Osteocyte (in vitro differentiated cells): ENCODE measurements around the gene CPA1. TPM values are rescaled to one million over a fixed set of nuclear protein-coding genes. Genes with fewer than 3 reads are reported as not detected.
A peak's percentile ranks its signal among the peaks of the same experiment; 100 is the strongest.

Source experiments
- DNase-seq: peaks from one replicate; pipeline ENCODE4 v3.0.0; 2021; ENCODE audit warnings: mixed read lengths; ENCODE audit not compliant: unreplicated experiment; ENCODE audit errors: extremely low spot score
- H3K27ac Mint-ChIP-seq: one replicate; pipeline ENCODE4 v1.8.0; 2021; ENCODE audit warnings: mild to moderate bottlenecking, mixed read lengths; ENCODE audit not compliant: unreplicated experiment
- H3K27me3 Mint-ChIP-seq: one replicate; pipeline ENCODE4 v1.8.0; 2021; ENCODE audit warnings: mixed read lengths; ENCODE audit not compliant: unreplicated experiment
- H3K36me3 Mint-ChIP-seq: one replicate; pipeline ENCODE4 v1.8.0; 2021; ENCODE audit warnings: mixed read lengths; ENCODE audit not compliant: unreplicated experiment
- H3K4me1 Mint-ChIP-seq: one replicate; pipeline ENCODE4 v1.8.0; 2021; ENCODE audit warnings: mixed read lengths; ENCODE audit not compliant: unreplicated experiment
- H3K4me3 Mint-ChIP-seq: one replicate; pipeline ENCODE4 v1.8.0; 2021; ENCODE audit warnings: mild to moderate bottlenecking, moderate library complexity, mixed read lengths; ENCODE audit not compliant: unreplicated experiment
- H3K9me3 Mint-ChIP-seq: one replicate; pipeline ENCODE4 v1.8.0; 2021; ENCODE audit warnings: mixed read lengths; ENCODE audit not compliant: unreplicated experiment
- long read RNA-seq: library from polyadenylated mRNA; unstranded; transcript quantifications from one replicate; pipeline ENCODE4 v2.0.0, GENCODE V29; 2021
- total RNA-seq: library from RNA; stranded (reverse); gene quantifications from 2 replicates; pipeline ENCODE4 v1.2.1, GENCODE V29; 2021
- TF ChIP-seq, protein P1 (sequence below): fragments of 200-600 bp; sonication (generic); IDR thresholded peaks from 2 replicates; pipeline ENCODE4 v1.5.0; 2021; ENCODE audit warnings: antibody characterized with exemption, mild to moderate bottlenecking, moderate library complexity

Gene CPA1
- total RNA-seq = not detected in 2 replicates
- long read RNA-seq = 0 reads

- Mint-ChIP-seq H3K27ac (peak within 1 kb of the TSS; percentile 18), H3K9me3 (peaks cover 7% of the 10 kb centered on the region)
- DNase-seq = no peak
Measured at GRCh38 chr7:130379921-130380860, at the start of gene CPA1. CPA1 (plus strand) TSS chr7:130380494; CDS start chr7:130380521, 27 bp downstream.

GRCh38 chr7:130332259-130333053, 47.8 kb upstream of the CPA1 start:
- no peak overlapping the region for H3K4me3 Mint-ChIP-seq
- peaks cover 3% of the 10 kb centered on the region for H3K9me3 Mint-ChIP-seq
- TF ChIP-seq, protein P1, sequence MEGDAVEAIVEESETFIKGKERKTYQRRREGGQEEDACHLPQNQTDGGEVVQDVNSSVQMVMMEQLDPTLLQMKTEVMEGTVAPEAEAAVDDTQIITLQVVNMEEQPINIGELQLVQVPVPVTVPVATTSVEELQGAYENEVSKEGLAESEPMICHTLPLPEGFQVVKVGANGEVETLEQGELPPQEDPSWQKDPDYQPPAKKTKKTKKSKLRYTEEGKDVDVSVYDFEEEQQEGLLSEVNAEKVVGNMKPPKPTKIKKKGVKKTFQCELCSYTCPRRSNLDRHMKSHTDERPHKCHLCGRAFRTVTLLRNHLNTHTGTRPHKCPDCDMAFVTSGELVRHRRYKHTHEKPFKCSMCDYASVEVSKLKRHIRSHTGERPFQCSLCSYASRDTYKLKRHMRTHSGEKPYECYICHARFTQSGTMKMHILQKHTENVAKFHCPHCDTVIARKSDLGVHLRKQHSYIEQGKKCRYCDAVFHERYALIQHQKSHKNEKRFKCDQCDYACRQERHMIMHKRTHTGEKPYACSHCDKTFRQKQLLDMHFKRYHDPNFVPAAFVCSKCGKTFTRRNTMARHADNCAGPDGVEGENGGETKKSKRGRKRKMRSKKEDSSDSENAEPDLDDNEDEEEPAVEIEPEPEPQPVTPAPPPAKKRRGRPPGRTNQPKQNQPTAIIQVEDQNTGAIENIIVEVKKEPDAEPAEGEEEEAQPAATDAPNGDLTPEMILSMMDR = no peak
- no peak overlapping the region for H3K27ac Mint-ChIP-seq
- peaks cover 2% of the 10 kb centered on the region for H3K36me3 Mint-ChIP-seq
- no peak for DNase-seq
- H3K4me1 Mint-ChIP-seq = peaks cover 17% of the 10 kb centered on the region
- no peaks in the 10 kb centered on the region for H3K27me3 Mint-ChIP-seq

More at GRCh38 chr7:130379921-130380860, at the start of gene CPA1:
- peaks cover 2% of the 10 kb centered on the region for H3K36me3 Mint-ChIP-seq
- H3K27me3 Mint-ChIP-seq = no peaks in the 10 kb centered on the region
- peaks cover 19% of the 10 kb centered on the region for H3K4me1 Mint-ChIP-seq
- TF ChIP-seq, protein P1 = no peak
- no peak within 1 kb of the TSS for H3K4me3 Mint-ChIP-seq

- Mint-ChIP-seq H3K4me1 (peaks cover 17% of the 10 kb centered on the region), H3K27me3 (no peaks in the 10 kb centered on the region), H3K36me3 (peaks cover 2% of the 10 kb centered on the region), H3K4me3 (no peak overlapping the region), H3K9me3 (peaks cover 3% of the 10 kb centered on the region), H3K27ac (peak overlapping the region; percentile 71)
- no peak for DNase-seq
- TF ChIP-seq, protein P1 = no peak
Measured at GRCh38 chr7:130333832-130334231, 46.5 kb upstream of the CPA1 start.

GRCh38 chr7:130334274-130334673, 46.0 kb upstream of the CPA1 start:
- no peak for DNase-seq
- TF ChIP-seq, protein P1 = no peak
- no peaks in the 10 kb centered on the region for H3K27me3 Mint-ChIP-seq
- H3K4me3 Mint-ChIP-seq = no peak overlapping the region
- peaks cover 2% of the 10 kb centered on the region for H3K36me3 Mint-ChIP-seq
- peaks cover 17% of the 10 kb centered on the region for H3K4me1 Mint-ChIP-seq
- peaks cover 3% of the 10 kb centered on the region for H3K9me3 Mint-ChIP-seq
- H3K27ac Mint-ChIP-seq = peak overlapping the region; percentile 71
